Parathyroid adenoma (tissue), 2 donors: Measurements from ENCODE around the gene UBE2E2.

ENCODE experiments used
- H2AFZ ChIP-seq: fragments of 300-600 bp; sonication (generic); one replicate; pipeline ENCODE4 v1.7.0; 2017; ENCODE audit warnings: antibody characterized with exemption, mild to moderate bottlenecking
- H3K27ac ChIP-seq: fragments of 300-600 bp; sonication (generic); one replicate; pipeline ENCODE4 v1.7.0; 2017
- H3K27me3 ChIP-seq: fragments of 300-600 bp; sonication (generic); one replicate; pipeline ENCODE4 v1.7.0; 2017; ENCODE audit warnings: low read length; ENCODE audit not compliant: control insufficient read depth, insufficient read depth
- H3K36me3 ChIP-seq: fragments of 300-600 bp; sonication (generic); one replicate; pipeline ENCODE4 v1.7.0; 2017; ENCODE audit warnings: low read length; ENCODE audit not compliant: control insufficient read depth, insufficient read depth
- H3K4me1 ChIP-seq: fragments of 300-600 bp; sonication (generic); one replicate; pipeline ENCODE4 v1.7.0; 2017; ENCODE audit warnings: control low read depth
- H3K4me2 ChIP-seq: fragments of 300-600 bp; sonication (generic); one replicate; pipeline ENCODE4 v1.7.0; 2017; ENCODE audit warnings: low read length
- H3K4me3 ChIP-seq: fragments of 300-600 bp; sonication (generic); one replicate; pipeline ENCODE4 v1.7.0; 2017; ENCODE audit warnings: low read depth, low read length
- H3K79me2 ChIP-seq: fragments of 300-600 bp; sonication (generic); one replicate; pipeline ENCODE4 v1.7.0; 2017; ENCODE audit warnings: control low read depth
- H3K9ac ChIP-seq: fragments of 300-600 bp; sonication (generic); one replicate; pipeline ENCODE4 v1.7.0; 2017; ENCODE audit warnings: mild to moderate bottlenecking
- H3K9me3 ChIP-seq: fragments of 300-600 bp; sonication (generic); one replicate; pipeline ENCODE4 v1.7.0; 2017; ENCODE audit warnings: low read length; ENCODE audit not compliant: control insufficient read depth
- CTCF ChIP-seq: fragments of 300-600 bp; sonication (generic); IDR thresholded peaks from one replicate; pipeline ENCODE4 v1.7.0; 2017; ENCODE audit warnings: antibody characterized with exemption, mild to moderate bottlenecking
- donor health status: primary hyperparathyroidism.

The UBE2E2 gene

GRCh38 chr3:23314981-23315762 is 112.0 kb downstream of the UBE2E2 start:
- no peak overlapping the region for H3K4me3 ChIP-seq

GRCh38 chr3:23316924-23317323 is 113.8 kb downstream of the UBE2E2 start:
- no peaks in the 10 kb centered on the region for H3K36me3 ChIP-seq

More at GRCh38 chr3:23314981-23315762, 112.0 kb downstream of the UBE2E2 start:
- Histone ChIP-seq H3K4me2 (no peak overlapping the region), H2AFZ (no peak overlapping the region), H3K79me2 (peaks cover 22% of the 10 kb centered on the region), H3K9me3 (no peaks in the 10 kb centered on the region), H3K4me1 (no peaks in the 10 kb centered on the region), H3K27ac (no peak overlapping the region), H3K27me3 (no peaks in the 10 kb centered on the region), H3K9ac (no peak overlapping the region), H3K36me3 (no peaks in the 10 kb centered on the region)
- TF ChIP-seq CTCF: no peak

GRCh38 chr3:23319366-23320312 is 116.5 kb downstream of the UBE2E2 start:
- H3K4me1 ChIP-seq: no peaks in the 10 kb centered on the region
- no peaks in the 10 kb centered on the region for H3K36me3 ChIP-seq
- H3K79me2 ChIP-seq: peaks cover 14% of the 10 kb centered on the region
- no peak overlapping the region for H3K4me3 ChIP-seq
- no peak overlapping the region for H3K27ac ChIP-seq
- no peak overlapping the region for H3K4me2 ChIP-seq
- H2AFZ ChIP-seq: no peak overlapping the region
- H3K27me3 ChIP-seq: no peaks in the 10 kb centered on the region
- no peak for TF ChIP-seq CTCF
- no peak overlapping the region for H3K9ac ChIP-seq
- no peaks in the 10 kb centered on the region for H3K9me3 ChIP-seq

More at GRCh38 chr3:23316924-23317323, 113.8 kb downstream of the UBE2E2 start:
- no peak for TF ChIP-seq CTCF
- no peak overlapping the region for H2AFZ ChIP-seq
- H3K79me2 ChIP-seq: peaks cover 16% of the 10 kb centered on the region
- no peaks in the 10 kb centered on the region for H3K9me3 ChIP-seq
- H3K4me3 ChIP-seq: no peak overlapping the region
- H3K27ac ChIP-seq: no peak overlapping the region
- no peaks in the 10 kb centered on the region for H3K4me1 ChIP-seq
- H3K9ac ChIP-seq: no peak overlapping the region
- H3K27me3 ChIP-seq: no peaks in the 10 kb centered on the region
- no peak overlapping the region for H3K4me2 ChIP-seq

- peaks cover 12% of the 10 kb centered on the region for H3K79me2 ChIP-seq
- no peaks in the 10 kb centered on the region for H3K27me3 ChIP-seq
- no peaks in the 10 kb centered on the region for H3K9me3 ChIP-seq
- no peak overlapping the region for H3K27ac ChIP-seq
- H2AFZ ChIP-seq: no peak overlapping the region
- H3K4me2 ChIP-seq: no peak overlapping the region
- TF ChIP-seq CTCF: no peak
- no peak overlapping the region for H3K9ac ChIP-seq
- no peaks in the 10 kb centered on the region for H3K4me1 ChIP-seq
- H3K4me3 ChIP-seq: no peak overlapping the region
- H3K36me3 ChIP-seq: no peaks in the 10 kb centered on the region
Measured at GRCh38 chr3:23320586-23321570, 117.8 kb downstream of the UBE2E2 start.
